PFSK-1 (cell line): ENCODE measurements around the gene WDR20.

ENCODE experiments used
- POLR2AphosphoS5 ChIP-seq: IDR thresholded peaks from 2 replicates; pipeline ENCODE4 v1.6.1; 2012; ENCODE audit warnings: low read depth, mild to moderate bottlenecking, control low read depth, low read length, moderate library complexity
- TAF1 ChIP-seq: IDR thresholded peaks from 2 replicates; pipeline ENCODE4 v1.6.1; 2012; ENCODE audit warnings: low read length, control low read depth, borderline replicate concordance; ENCODE audit not compliant: insufficient read depth

GRCh38 chr14:102184316-102185035 is 44.8 kb downstream of the WDR20 start:
- TF ChIP-seq TAF1 (no peak), POLR2AphosphoS5 (no peak)
